H1 (cell line): Measurements from ENCODE around the gene CACNA2D3. TPM values are rescaled to one million over a fixed set of nuclear protein-coding genes. Genes with fewer than 3 reads are reported as not detected.

Experiments used
- EP300 ChIP-seq, 2 experiments: IDR thresholded peaks; 1 replicate in 1 of 2; 2 replicates in 1 of 2; pipeline ENCODE4 v1.6.1; 2011 to 2012; ENCODE audit warnings: low read depth in 2 of 2, low read length in 2 of 2, mild to moderate bottlenecking in 2 of 2, borderline replicate concordance in 1 of 2, inconsistent platforms in 1 of 2, moderate library complexity in 1 of 2
- NANOG ChIP-seq: IDR thresholded peaks from 2 replicates; pipeline ENCODE4 v1.6.1; 2011; ENCODE audit warnings: low read length, low read depth, mild to moderate bottlenecking, inconsistent platforms; ENCODE audit not compliant: insufficient read depth, poor library complexity, severe bottlenecking
- SP2 ChIP-seq: IDR thresholded peaks from 2 replicates; pipeline ENCODE4 v1.6.1; 2012; ENCODE audit warnings: mild to moderate bottlenecking, low read length, inconsistent platforms
- TAF1 ChIP-seq: IDR thresholded peaks from 2 replicates; pipeline ENCODE4 v1.6.1; 2011; ENCODE audit warnings: mild to moderate bottlenecking, low read depth, low read length
- TAF7 ChIP-seq: optimal IDR thresholded peaks from 2 replicates; pipeline ENCODE3; 2011; ENCODE audit warnings: low read depth, mild to moderate bottlenecking, inconsistent platforms, low read length, moderate library complexity, borderline replicate concordance
- polyA plus RNA-seq, 7 experiments: library from polyadenylated mRNA; depleted of rRNA in 3 of 7; stranded (reverse) in 5 of 7; unstranded in 2 of 7; fragments of >200 nt in 5 of 7; fragments of 200-250 nt in 2 of 7; gene quantifications; 1 replicate in 5 of 7; 2 replicates in 1 of 7; 4 replicates in 1 of 7; pipeline versions ENCODE4 v1.2.1 to v1.2.3, GENCODE V29; 2011 to 2013; ENCODE audit warnings: missing spikeins in 2 of 7, mixed read lengths in 2 of 7
- total RNA-seq: library from RNA; stranded (reverse); fragmentation: NEBNext Ultra II Directional; extraction: Animal tissue kit (Norgen Biotek cat#: 25700); gene quantifications from 2 replicates; pipeline ENCODE4 v1.2.1, GENCODE V29; 2021
- TF ChIP-seq, protein P1 (sequence below): fragments of 300-600 bp; sonication (generic); IDR thresholded peaks from 2 replicates; pipeline ENCODE4 v1.7.1; 2012; ENCODE audit warnings: low read length, moderate library complexity, mild to moderate bottlenecking, inconsistent platforms; ENCODE audit not compliant: insufficient replicate concordance
- TF ChIP-seq, protein P2 (sequence below), 3 experiments: IDR thresholded peaks; 1 replicate in 2 of 3; 2 replicates in 1 of 3; pipeline versions ENCODE4 v1.5.1 to v1.6.1; 2011; ENCODE audit warnings: low read length in 3 of 3, mild to moderate bottlenecking in 3 of 3, inconsistent platforms in 2 of 3, low read depth in 1 of 3, moderate library complexity in 1 of 3; ENCODE audit not compliant: insufficient read depth in 1 of 3; ENCODE audit errors: control extremely low read depth in 1 of 3

Gene CACNA2D3
- total and polyA plus RNA-seq, 2 of the 8 experiments (the other 6 are each of a cell fraction or from before 2014, with no cell fraction given), result 1.5 to 1.8 TPM

GRCh38 chr3:54356261-54357045 is 234.1 kb downstream of the CACNA2D3 start (continued):
- TF ChIP-seq, protein P1, sequence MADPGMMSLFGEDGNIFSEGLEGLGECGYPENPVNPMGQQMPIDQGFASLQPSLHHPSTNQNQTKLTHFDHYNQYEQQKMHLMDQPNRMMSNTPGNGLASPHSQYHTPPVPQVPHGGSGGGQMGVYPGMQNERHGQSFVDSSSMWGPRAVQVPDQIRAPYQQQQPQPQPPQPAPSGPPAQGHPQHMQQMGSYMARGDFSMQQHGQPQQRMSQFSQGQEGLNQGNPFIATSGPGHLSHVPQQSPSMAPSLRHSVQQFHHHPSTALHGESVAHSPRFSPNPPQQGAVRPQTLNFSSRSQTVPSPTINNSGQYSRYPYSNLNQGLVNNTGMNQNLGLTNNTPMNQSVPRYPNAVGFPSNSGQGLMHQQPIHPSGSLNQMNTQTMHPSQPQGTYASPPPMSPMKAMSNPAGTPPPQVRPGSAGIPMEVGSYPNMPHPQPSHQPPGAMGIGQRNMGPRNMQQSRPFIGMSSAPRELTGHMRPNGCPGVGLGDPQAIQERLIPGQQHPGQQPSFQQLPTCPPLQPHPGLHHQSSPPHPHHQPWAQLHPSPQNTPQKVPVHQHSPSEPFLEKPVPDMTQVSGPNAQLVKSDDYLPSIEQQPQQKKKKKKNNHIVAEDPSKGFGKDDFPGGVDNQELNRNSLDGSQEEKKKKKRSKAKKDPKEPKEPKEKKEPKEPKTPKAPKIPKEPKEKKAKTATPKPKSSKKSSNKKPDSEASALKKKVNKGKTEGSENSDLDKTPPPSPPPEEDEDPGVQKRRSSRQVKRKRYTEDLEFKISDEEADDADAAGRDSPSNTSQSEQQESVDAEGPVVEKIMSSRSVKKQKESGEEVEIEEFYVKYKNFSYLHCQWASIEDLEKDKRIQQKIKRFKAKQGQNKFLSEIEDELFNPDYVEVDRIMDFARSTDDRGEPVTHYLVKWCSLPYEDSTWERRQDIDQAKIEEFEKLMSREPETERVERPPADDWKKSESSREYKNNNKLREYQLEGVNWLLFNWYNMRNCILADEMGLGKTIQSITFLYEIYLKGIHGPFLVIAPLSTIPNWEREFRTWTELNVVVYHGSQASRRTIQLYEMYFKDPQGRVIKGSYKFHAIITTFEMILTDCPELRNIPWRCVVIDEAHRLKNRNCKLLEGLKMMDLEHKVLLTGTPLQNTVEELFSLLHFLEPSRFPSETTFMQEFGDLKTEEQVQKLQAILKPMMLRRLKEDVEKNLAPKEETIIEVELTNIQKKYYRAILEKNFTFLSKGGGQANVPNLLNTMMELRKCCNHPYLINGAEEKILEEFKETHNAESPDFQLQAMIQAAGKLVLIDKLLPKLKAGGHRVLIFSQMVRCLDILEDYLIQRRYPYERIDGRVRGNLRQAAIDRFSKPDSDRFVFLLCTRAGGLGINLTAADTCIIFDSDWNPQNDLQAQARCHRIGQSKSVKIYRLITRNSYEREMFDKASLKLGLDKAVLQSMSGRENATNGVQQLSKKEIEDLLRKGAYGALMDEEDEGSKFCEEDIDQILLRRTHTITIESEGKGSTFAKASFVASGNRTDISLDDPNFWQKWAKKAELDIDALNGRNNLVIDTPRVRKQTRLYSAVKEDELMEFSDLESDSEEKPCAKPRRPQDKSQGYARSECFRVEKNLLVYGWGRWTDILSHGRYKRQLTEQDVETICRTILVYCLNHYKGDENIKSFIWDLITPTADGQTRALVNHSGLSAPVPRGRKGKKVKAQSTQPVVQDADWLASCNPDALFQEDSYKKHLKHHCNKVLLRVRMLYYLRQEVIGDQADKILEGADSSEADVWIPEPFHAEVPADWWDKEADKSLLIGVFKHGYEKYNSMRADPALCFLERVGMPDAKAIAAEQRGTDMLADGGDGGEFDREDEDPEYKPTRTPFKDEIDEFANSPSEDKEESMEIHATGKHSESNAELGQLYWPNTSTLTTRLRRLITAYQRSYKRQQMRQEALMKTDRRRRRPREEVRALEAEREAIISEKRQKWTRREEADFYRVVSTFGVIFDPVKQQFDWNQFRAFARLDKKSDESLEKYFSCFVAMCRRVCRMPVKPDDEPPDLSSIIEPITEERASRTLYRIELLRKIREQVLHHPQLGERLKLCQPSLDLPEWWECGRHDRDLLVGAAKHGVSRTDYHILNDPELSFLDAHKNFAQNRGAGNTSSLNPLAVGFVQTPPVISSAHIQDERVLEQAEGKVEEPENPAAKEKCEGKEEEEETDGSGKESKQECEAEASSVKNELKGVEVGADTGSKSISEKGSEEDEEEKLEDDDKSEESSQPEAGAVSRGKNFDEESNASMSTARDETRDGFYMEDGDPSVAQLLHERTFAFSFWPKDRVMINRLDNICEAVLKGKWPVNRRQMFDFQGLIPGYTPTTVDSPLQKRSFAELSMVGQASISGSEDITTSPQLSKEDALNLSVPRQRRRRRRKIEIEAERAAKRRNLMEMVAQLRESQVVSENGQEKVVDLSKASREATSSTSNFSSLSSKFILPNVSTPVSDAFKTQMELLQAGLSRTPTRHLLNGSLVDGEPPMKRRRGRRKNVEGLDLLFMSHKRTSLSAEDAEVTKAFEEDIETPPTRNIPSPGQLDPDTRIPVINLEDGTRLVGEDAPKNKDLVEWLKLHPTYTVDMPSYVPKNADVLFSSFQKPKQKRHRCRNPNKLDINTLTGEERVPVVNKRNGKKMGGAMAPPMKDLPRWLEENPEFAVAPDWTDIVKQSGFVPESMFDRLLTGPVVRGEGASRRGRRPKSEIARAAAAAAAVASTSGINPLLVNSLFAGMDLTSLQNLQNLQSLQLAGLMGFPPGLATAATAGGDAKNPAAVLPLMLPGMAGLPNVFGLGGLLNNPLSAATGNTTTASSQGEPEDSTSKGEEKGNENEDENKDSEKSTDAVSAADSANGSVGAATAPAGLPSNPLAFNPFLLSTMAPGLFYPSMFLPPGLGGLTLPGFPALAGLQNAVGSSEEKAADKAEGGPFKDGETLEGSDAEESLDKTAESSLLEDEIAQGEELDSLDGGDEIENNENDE, result no peak
- no peak for TF ChIP-seq EP300 (IDR thresholded peaks at IDR 0.05; ENCODE audit: borderline replicate concordance in 1 of 2, low read depth in 2 of 2, low read length in 2 of 2)
- TF ChIP-seq TAF7, result no peak
- TF ChIP-seq SP2, result no peak
- no peak for TF ChIP-seq NANOG
- no peak for TF ChIP-seq TAF1
- TF ChIP-seq, protein P2, sequence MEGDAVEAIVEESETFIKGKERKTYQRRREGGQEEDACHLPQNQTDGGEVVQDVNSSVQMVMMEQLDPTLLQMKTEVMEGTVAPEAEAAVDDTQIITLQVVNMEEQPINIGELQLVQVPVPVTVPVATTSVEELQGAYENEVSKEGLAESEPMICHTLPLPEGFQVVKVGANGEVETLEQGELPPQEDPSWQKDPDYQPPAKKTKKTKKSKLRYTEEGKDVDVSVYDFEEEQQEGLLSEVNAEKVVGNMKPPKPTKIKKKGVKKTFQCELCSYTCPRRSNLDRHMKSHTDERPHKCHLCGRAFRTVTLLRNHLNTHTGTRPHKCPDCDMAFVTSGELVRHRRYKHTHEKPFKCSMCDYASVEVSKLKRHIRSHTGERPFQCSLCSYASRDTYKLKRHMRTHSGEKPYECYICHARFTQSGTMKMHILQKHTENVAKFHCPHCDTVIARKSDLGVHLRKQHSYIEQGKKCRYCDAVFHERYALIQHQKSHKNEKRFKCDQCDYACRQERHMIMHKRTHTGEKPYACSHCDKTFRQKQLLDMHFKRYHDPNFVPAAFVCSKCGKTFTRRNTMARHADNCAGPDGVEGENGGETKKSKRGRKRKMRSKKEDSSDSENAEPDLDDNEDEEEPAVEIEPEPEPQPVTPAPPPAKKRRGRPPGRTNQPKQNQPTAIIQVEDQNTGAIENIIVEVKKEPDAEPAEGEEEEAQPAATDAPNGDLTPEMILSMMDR (IDR thresholded peaks at IDR 0.05; ENCODE audit: control extremely low read depth in 1 of 3, insufficient read depth in 1 of 3, low read depth in 1 of 3, low read length in 3 of 3), result no peak
